K562 (cell line): ENCODE data around the gene SUPT5H. TPM values are rescaled to one million over a fixed set of nuclear protein-coding genes. Genes with fewer than 3 reads are reported as not detected.
A peak's percentile ranks its signal among the peaks of the same experiment; 100 is the strongest.

Experiments used
- ILK ChIP-seq: fragments of 450-650 bp; IDR thresholded peaks from 2 replicates; pipeline ENCODE4 v1.6.1; 2016; ENCODE audit warnings: missing genetic modification characterization, low read depth, mild to moderate bottlenecking, missing compliant biosample characterization, moderate library complexity, borderline replicate concordance
- MCM5 ChIP-seq: fragments of 450-650 bp; IDR thresholded peaks from 2 replicates; pipeline ENCODE4 v1.6.1; 2016; ENCODE audit warnings: low read depth
- NFYB ChIP-seq: IDR thresholded peaks from 2 replicates; pipeline ENCODE4 v1.6.1; 2011; ENCODE audit warnings: mild to moderate bottlenecking, moderate library complexity; ENCODE audit not compliant: insufficient read length; ENCODE audit errors: extremely low read depth
- POLR2B ChIP-seq: fragments of 450-650 bp; IDR thresholded peaks from 2 replicates; pipeline ENCODE4 v1.6.1; 2018; ENCODE audit warnings: low read depth; ENCODE audit not compliant: partially characterized antibody
- POLR3A ChIP-seq: IDR thresholded peaks from 2 replicates; pipeline ENCODE4 v1.6.1; 2011; ENCODE audit warnings: borderline replicate concordance, mild to moderate bottlenecking, moderate library complexity; ENCODE audit not compliant: insufficient read length, insufficient read depth; ENCODE audit errors: extremely low read depth
- SIN3A ChIP-seq, 2 experiments: fragments of 150-350 bp in 1 of 2; IDR thresholded peaks; 2 replicates each; pipeline ENCODE4 v1.6.1; 2011 to 2016; ENCODE audit warnings: borderline replicate concordance in 2 of 2, low read depth in 2 of 2, low read length in 2 of 2, mild to moderate bottlenecking in 2 of 2, moderate library complexity in 2 of 2; ENCODE audit not compliant: control insufficient read depth in 1 of 2
- SP1 ChIP-seq: sonication (generic); formaldehyde crosslinking; IDR thresholded peaks from 2 replicates; pipeline ENCODE4 v1.8.1; 2022; ENCODE audit warnings: mild to moderate bottlenecking, missing genetic modification reagents
- TEAD2 ChIP-seq: fragments of 450-650 bp; IDR thresholded peaks from 2 replicates; pipeline ENCODE4 v1.6.1; 2016; ENCODE audit warnings: missing genetic modification characterization, control low read depth, missing compliant biosample characterization
- TRIM24 ChIP-seq, 2 experiments: fragments of 450-650 bp; IDR thresholded peaks; 2 replicates each; pipeline ENCODE4 v1.6.1; 2016
- XRCC3 ChIP-seq: fragments of 450-650 bp; IDR thresholded peaks from 2 replicates; pipeline ENCODE4 v1.6.1; 2017; ENCODE audit warnings: mild to moderate bottlenecking, moderate library complexity
- XRCC5 ChIP-seq: fragments of 200-400 bp; formaldehyde crosslinking; IDR thresholded peaks from 2 replicates; pipeline ENCODE4 v1.6.1; 2017; ENCODE audit warnings: low read depth, mild to moderate bottlenecking, low read length
- ZNF75A ChIP-seq: fragments of 450-650 bp; formaldehyde crosslinking; IDR thresholded peaks from 2 replicates; pipeline ENCODE4 v1.4.0; 2020; ENCODE audit warnings: mild to moderate bottlenecking
- polyA plus RNA-seq, 8 experiments: library from polyadenylated mRNA; depleted of rRNA in 4 of 8; stranded (reverse) in 5 of 8; unstranded in 3 of 8; fragments of >200 nt; fragmentation: Nextera tagmentation in 2 of 8; fragmentation: Illumina TruSeq in 1 of 8; extraction: Ambion mirVana in 2 of 8; extraction: Trizol in 1 of 8; gene quantifications; 2 replicates each; pipeline versions ENCODE4 v1.2.1 to v1.2.3, GENCODE V29; 2011 to 2014; ENCODE audit warnings: inconsistent platforms in 1 of 8, missing spikeins in 1 of 8
- total RNA-seq, 7 experiments: library from RNA; depleted of rRNA in 6 of 7; stranded (reverse); fragments of >200 nt in 6 of 7; fragmentation: Illumina TruSeq in 2 of 7; extraction: Trizol in 2 of 7; gene quantifications; 2 replicates each; pipeline versions ENCODE4 v1.2.1 to v1.2.3, GENCODE V29; 2011 to 2021; ENCODE audit warnings: low replicate concordance in 1 of 7
- TF ChIP-seq, protein P1 (sequence below), 2 experiments: IDR thresholded peaks in 1 of 2; conservative IDR thresholded peaks in 1 of 2; 2 replicates each; pipeline ENCODE4 v1.6.1; 2016; ENCODE audit warnings: low read depth in 2 of 2, mild to moderate bottlenecking in 1 of 2, missing compliant biosample characterization in 1 of 2, missing genetic modification characterization in 1 of 2, moderate library complexity in 1 of 2
- TF ChIP-seq, protein P2 (sequence below): IDR thresholded peaks from 3 replicates; pipeline ENCODE4 v1.6.1; 2011; ENCODE audit warnings: borderline replicate concordance, mild to moderate bottlenecking, moderate library complexity; ENCODE audit not compliant: insufficient read length; ENCODE audit errors: extremely low read depth
- TF ChIP-seq, protein P3 (sequence below): fragments of 450-650 bp; IDR thresholded peaks from 2 replicates; pipeline ENCODE4 v1.6.1; 2016; ENCODE audit warnings: antibody characterized with exemption
- TF ChIP-seq, protein P4 (sequence below): fragments of 250-450 bp; sonication (Bioruptor Pico); IDR thresholded peaks from 2 replicates; pipeline ENCODE4 v1.4.0; 2020; ENCODE audit warnings: mild to moderate bottlenecking, moderate library complexity, borderline replicate concordance

SUPT5H gene
- total and polyA plus RNA-seq, 9 of the 15 experiments (the other 6 are each of a cell fraction or from before 2014, with no cell fraction given) = 13.3 to 85.9 (median 35.9) TPM

DNA sequence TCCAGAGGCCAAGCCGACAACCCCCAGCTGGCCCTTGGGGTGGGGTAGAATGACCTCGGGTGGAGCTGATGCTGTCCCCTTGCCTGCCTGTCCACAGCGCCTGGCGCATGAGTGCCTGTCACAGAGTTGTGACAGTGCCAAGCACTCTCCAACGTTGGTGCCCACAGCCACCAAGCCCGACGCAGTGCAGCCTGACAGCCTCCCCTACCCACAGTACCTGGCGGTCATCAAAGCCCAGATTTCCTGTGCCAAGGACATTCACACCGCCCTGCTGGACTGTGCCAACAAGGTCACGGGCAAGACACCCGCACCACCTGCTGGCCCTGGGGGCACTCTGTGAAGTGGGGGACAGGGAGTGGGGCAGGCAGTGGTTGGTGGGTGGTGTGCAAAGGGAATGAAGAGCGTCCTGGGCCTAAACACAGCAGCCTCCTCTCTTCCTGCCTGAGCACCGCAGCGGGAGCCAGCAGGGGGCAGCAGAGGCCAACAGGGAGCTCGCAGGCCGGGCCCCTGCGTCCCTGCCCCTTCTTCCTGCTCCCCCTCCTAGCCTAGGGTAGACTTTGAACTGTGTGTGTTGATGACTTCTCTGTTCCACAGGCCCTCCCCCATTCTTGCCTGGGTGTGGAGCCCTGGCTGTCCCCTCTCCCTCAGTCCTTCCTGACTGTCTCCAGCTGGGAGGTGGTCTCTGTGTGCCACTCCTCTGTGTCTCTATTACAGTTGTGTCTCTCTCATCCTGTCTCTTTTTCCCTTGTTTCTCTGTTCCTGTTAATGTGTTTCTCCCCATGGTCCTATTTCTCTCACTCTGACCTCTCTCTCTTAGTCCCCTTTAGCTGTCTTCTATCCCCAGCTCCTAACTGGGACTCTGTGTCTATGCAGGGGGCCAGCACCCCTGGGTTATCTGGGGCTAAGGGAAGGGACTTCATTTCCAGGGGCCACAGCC lies 47.8 kb upstream of the SUPT5H start (continued):
- TF ChIP-seq, protein P1, sequence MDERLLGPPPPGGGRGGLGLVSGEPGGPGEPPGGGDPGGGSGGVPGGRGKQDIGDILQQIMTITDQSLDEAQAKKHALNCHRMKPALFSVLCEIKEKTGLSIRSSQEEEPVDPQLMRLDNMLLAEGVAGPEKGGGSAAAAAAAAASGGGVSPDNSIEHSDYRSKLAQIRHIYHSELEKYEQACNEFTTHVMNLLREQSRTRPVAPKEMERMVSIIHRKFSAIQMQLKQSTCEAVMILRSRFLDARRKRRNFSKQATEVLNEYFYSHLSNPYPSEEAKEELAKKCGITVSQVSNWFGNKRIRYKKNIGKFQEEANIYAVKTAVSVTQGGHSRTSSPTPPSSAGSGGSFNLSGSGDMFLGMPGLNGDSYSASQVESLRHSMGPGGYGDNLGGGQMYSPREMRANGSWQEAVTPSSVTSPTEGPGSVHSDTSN (CRISPR knock-in tag; IDR thresholded peaks at IDR 0.05; ENCODE audit: low read depth) = no peak
- TF ChIP-seq, protein P1 (tag; conservative IDR thresholded peaks at IDR 0.05; ENCODE audit: low read depth) = no peak
- no peak for TF ChIP-seq ILK (tag)
- no peak for TF ChIP-seq XRCC3
- no peak for TF ChIP-seq NFYB
- no peak for TF ChIP-seq ZNF75A (CRISPR knock-in tag)
- TF ChIP-seq, protein P2, sequence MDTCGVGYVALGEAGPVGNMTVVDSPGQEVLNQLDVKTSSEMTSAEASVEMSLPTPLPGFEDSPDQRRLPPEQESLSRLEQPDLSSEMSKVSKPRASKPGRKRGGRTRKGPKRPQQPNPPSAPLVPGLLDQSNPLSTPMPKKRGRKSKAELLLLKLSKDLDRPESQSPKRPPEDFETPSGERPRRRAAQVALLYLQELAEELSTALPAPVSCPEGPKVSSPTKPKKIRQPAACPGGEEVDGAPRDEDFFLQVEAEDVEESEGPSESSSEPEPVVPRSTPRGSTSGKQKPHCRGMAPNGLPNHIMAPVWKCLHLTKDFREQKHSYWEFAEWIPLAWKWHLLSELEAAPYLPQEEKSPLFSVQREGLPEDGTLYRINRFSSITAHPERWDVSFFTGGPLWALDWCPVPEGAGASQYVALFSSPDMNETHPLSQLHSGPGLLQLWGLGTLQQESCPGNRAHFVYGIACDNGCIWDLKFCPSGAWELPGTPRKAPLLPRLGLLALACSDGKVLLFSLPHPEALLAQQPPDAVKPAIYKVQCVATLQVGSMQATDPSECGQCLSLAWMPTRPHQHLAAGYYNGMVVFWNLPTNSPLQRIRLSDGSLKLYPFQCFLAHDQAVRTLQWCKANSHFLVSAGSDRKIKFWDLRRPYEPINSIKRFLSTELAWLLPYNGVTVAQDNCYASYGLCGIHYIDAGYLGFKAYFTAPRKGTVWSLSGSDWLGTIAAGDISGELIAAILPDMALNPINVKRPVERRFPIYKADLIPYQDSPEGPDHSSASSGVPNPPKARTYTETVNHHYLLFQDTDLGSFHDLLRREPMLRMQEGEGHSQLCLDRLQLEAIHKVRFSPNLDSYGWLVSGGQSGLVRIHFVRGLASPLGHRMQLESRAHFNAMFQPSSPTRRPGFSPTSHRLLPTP = no peak
- no peak for TF ChIP-seq TRIM24 (IDR thresholded peaks at IDR 0.05)
- TF ChIP-seq, protein P3, sequence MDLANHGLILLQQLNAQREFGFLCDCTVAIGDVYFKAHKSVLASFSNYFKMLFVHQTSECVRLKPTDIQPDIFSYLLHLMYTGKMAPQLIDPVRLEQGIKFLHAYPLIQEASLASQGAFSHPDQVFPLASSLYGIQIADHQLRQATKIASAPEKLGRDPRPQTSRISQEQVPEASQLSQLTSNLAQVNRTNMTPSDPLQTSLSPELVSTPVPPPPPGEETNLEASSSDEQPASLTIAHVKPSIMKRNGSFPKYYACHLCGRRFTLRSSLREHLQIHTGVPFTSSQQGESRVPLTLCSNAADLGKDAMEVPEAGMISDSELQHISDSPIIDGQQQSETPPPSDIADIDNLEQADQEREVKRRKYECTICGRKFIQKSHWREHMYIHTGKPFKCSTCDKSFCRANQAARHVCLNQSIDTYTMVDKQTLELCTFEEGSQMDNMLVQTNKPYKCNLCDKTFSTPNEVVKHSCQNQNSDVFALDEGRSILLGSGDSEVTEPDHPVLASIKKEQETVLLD = no peak
- no peak for TF ChIP-seq SIN3A (IDR thresholded peaks at IDR 0.05; ENCODE audit: borderline replicate concordance in 2 of 2, control insufficient read depth in 1 of 2, low read depth in 2 of 2, low read length in 2 of 2)
- peak; percentile 81 for TF ChIP-seq SP1
- TF ChIP-seq MCM5 = no peak
- TF ChIP-seq, protein P4, sequence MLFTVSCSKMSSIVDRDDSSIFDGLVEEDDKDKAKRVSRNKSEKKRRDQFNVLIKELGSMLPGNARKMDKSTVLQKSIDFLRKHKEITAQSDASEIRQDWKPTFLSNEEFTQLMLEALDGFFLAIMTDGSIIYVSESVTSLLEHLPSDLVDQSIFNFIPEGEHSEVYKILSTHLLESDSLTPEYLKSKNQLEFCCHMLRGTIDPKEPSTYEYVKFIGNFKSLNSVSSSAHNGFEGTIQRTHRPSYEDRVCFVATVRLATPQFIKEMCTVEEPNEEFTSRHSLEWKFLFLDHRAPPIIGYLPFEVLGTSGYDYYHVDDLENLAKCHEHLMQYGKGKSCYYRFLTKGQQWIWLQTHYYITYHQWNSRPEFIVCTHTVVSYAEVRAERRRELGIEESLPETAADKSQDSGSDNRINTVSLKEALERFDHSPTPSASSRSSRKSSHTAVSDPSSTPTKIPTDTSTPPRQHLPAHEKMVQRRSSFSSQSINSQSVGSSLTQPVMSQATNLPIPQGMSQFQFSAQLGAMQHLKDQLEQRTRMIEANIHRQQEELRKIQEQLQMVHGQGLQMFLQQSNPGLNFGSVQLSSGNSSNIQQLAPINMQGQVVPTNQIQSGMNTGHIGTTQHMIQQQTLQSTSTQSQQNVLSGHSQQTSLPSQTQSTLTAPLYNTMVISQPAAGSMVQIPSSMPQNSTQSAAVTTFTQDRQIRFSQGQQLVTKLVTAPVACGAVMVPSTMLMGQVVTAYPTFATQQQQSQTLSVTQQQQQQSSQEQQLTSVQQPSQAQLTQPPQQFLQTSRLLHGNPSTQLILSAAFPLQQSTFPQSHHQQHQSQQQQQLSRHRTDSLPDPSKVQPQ = no peak
- no peak for TF ChIP-seq XRCC5
- no peak for TF ChIP-seq POLR3A
- TF ChIP-seq POLR2B = no peak
- TF ChIP-seq TEAD2 (tag) = no peak
